Nephron progenitor cell (in vitro differentiated cells): ENCODE results near the gene RMI1.

ENCODE experiments used
- DNase-seq: peaks from one replicate; pipeline ENCODE4 v3.0.0; 2021
- H3K27ac Mint-ChIP-seq: 2 replicates; pipeline ENCODE4 v1.8.0; 2021; ENCODE audit warnings: mild to moderate bottlenecking, moderate library complexity, mixed read lengths
- H3K27me3 Mint-ChIP-seq: 2 replicates; pipeline ENCODE4 v1.8.0; 2021; ENCODE audit warnings: mild to moderate bottlenecking, low read depth, mixed read lengths; ENCODE audit not compliant: poor library complexity
- H3K36me3 Mint-ChIP-seq: 2 replicates; pipeline ENCODE4 v1.8.0; 2021; ENCODE audit warnings: low read depth, mixed read lengths
- H3K4me1 Mint-ChIP-seq: 2 replicates; pipeline ENCODE4 v1.8.0; 2021; ENCODE audit warnings: mixed read lengths
- H3K4me3 Mint-ChIP-seq: 2 replicates; pipeline ENCODE4 v1.8.0; 2021; ENCODE audit warnings: mild to moderate bottlenecking, moderate library complexity, mixed read lengths
- H3K9me3 Mint-ChIP-seq: 2 replicates; pipeline ENCODE4 v1.8.0; 2021; ENCODE audit warnings: mild to moderate bottlenecking, moderate library complexity, mixed read lengths
- TF ChIP-seq, protein P1 (sequence below): fragments of 200-600 bp; sonication (generic); IDR thresholded peaks from 2 replicates; pipeline ENCODE4 v1.5.0; 2021; ENCODE audit warnings: antibody characterized with exemption

RMI1 gene

GRCh38 chr9:83992407-83992806 lies 11.8 kb downstream of the RMI1 start:
- Mint-ChIP-seq H3K27ac (no peak overlapping the region), H3K4me1 (peaks cover 19% of the 10 kb centered on the region), H3K4me3 (no peak overlapping the region), H3K36me3 (peaks cover 77% of the 10 kb centered on the region), H3K9me3 (no peaks in the 10 kb centered on the region), H3K27me3 (no peaks in the 10 kb centered on the region)
- DNase-seq: no peak
- TF ChIP-seq, protein P1, sequence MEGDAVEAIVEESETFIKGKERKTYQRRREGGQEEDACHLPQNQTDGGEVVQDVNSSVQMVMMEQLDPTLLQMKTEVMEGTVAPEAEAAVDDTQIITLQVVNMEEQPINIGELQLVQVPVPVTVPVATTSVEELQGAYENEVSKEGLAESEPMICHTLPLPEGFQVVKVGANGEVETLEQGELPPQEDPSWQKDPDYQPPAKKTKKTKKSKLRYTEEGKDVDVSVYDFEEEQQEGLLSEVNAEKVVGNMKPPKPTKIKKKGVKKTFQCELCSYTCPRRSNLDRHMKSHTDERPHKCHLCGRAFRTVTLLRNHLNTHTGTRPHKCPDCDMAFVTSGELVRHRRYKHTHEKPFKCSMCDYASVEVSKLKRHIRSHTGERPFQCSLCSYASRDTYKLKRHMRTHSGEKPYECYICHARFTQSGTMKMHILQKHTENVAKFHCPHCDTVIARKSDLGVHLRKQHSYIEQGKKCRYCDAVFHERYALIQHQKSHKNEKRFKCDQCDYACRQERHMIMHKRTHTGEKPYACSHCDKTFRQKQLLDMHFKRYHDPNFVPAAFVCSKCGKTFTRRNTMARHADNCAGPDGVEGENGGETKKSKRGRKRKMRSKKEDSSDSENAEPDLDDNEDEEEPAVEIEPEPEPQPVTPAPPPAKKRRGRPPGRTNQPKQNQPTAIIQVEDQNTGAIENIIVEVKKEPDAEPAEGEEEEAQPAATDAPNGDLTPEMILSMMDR: no peak

- Mint-ChIP-seq H3K27ac (no peak overlapping the region), H3K36me3 (peaks cover 74% of the 10 kb centered on the region), H3K27me3 (no peaks in the 10 kb centered on the region), H3K9me3 (no peaks in the 10 kb centered on the region), H3K4me3 (no peak overlapping the region), H3K4me1 (peaks cover 14% of the 10 kb centered on the region)
- TF ChIP-seq, protein P1: no peak
- no peak for DNase-seq
Observed at GRCh38 chr9:83992901-83993300, 12.3 kb downstream of the RMI1 start.

- H3K27ac Mint-ChIP-seq: no peak overlapping the region
- no peaks in the 10 kb centered on the region for H3K9me3 Mint-ChIP-seq
- H3K4me3 Mint-ChIP-seq: no peak overlapping the region
- no peak for DNase-seq
- no peaks in the 10 kb centered on the region for H3K27me3 Mint-ChIP-seq
- TF ChIP-seq, protein P1: no peak
- H3K4me1 Mint-ChIP-seq: no peaks in the 10 kb centered on the region
- H3K36me3 Mint-ChIP-seq: peaks cover 53% of the 10 kb centered on the region
Observed at GRCh38 chr9:83996126-83996525, 15.5 kb downstream of the RMI1 start.

DNA sequence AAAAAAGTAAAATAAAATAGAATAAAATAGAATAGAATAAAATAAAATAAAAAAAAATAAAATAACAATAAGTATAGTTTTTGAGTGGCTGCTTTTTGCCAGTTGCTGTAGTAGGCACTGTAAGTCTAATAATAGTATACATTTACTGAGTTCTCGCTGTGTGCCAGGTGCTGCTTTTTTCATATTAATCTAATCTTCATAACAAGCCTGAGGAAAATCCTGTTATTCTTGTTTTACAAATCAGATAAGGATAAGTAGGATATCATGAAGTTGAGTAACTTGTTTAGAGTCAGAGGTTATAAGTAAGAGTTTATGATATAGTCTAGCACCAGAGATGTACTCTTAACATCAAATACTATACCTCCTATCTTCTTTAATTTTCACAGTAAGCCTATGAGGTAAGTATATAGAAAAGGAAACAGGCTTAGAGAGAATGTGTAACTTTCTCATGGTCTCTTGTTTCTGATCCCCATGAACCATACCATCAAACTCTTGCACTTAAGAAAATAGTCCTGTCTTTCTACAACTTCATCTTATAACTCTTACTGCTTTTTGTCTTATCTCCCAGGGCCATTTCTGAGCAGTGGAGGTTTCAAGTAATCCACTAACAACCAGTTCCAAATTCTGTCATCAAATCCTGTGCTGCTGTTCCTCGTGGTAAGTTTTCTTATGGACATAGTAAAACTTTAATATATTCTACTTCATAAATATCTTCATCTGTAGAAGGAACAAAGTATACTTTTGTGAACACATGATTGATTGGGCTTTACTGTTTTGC lies 18.7 kb downstream of the RMI1 start:
- Mint-ChIP-seq H3K4me3 (no peak overlapping the region), H3K4me1 (no peaks in the 10 kb centered on the region), H3K36me3 (peaks cover 45% of the 10 kb centered on the region), H3K27me3 (no peaks in the 10 kb centered on the region), H3K27ac (no peak overlapping the region), H3K9me3 (no peaks in the 10 kb centered on the region)
- DNase-seq: no peak
- TF ChIP-seq, protein P1: no peak

DNA sequence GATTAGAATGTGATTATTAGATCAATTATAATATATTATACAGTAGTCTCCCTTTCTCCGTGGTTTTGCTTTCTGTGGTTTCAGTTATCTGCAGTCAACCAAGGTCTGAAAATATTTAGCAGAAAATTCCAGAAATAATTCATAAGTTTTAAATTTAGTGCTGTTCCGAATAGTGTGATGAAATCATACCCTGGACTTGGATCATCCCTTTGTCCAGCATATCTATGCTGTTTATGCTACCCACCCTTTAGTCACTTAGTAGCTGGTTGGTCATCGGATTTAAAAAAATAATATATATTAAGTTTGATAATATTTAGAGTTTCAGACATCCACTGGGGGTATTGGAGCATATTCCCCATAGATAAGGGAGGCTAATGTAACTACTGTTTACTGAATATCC lies 19.6 kb downstream of the RMI1 start:
- Mint-ChIP-seq H3K9me3 (no peaks in the 10 kb centered on the region), H3K27ac (no peak overlapping the region), H3K36me3 (peaks cover 44% of the 10 kb centered on the region), H3K4me3 (no peak overlapping the region), H3K4me1 (no peaks in the 10 kb centered on the region), H3K27me3 (no peaks in the 10 kb centered on the region)
- TF ChIP-seq, protein P1: no peak
- no peak for DNase-seq

DNA sequence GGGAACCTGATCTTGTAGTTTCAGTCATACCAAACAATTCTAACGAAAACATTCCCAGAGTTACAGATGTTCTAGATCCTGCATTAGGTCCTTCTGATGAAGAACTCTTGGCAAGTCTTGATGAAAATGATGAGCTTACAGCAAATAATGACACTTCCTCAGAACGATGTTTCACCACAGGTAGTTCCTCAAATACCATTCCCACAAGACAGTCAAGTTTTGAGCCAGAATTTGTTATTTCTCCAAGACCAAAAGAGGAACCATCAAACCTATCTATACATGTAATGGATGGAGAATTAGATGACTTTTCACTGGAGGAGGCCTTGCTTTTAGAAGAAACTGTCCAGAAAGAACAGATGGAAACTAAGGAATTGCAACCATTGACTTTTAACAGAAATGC lies 21.0 kb downstream of the RMI1 start:
- Mint-ChIP-seq H3K4me3 (no peak overlapping the region), H3K36me3 (peaks cover 39% of the 10 kb centered on the region), H3K9me3 (peaks cover 4% of the 10 kb centered on the region), H3K4me1 (no peaks in the 10 kb centered on the region), H3K27ac (no peak overlapping the region), H3K27me3 (no peaks in the 10 kb centered on the region)
- DNase-seq: no peak
- TF ChIP-seq, protein P1: no peak
